Peyer's patch (tissue), 4 donors: ENCODE data around the gene IFI6.

Source experiments
- CTCF ChIP-seq, 6 experiments: fragments of 450-650 bp in 4 of 6; fragments of 200-600 bp in 2 of 6; sonication (generic) in 1 of 6; IDR thresholded peaks; one replicate each; pipeline ENCODE4 v1.5.1; 2017 to 2019; ENCODE audit warnings: antibody characterized with exemption in 6 of 6, mild to moderate bottlenecking in 3 of 6, moderate library complexity in 1 of 6
- POLR2A ChIP-seq, 2 donors: fragments of 450-650 bp; IDR thresholded peaks; one replicate each; pipeline ENCODE4 v1.5.1; 2017; ENCODE audit warnings: antibody characterized with exemption in 2 of 2, mild to moderate bottlenecking in 2 of 2, moderate library complexity in 2 of 2

GRCh38 chr1:27650539-27651175, 21.3 kb downstream of the IFI6 start:
- TF ChIP-seq CTCF (IDR thresholded peaks at IDR 0.05) (no peak), POLR2A (IDR thresholded peaks at IDR 0.05) (no peak)
